Iris pigment epithelial cell (primary cell): ENCODE data around the gene ATF7IP.
"Not testable (repeated sequence)": the region's sequence is repeated elsewhere in the genome, so short reads cannot be mapped to it uniquely, and the experiment has no call there.

Source experiments
- DNase-seq: peaks from one replicate; pipeline ENCODE4 v3.0.0-alpha.2; 2011; ENCODE audit warnings: low read depth

The ATF7IP gene, protein sequence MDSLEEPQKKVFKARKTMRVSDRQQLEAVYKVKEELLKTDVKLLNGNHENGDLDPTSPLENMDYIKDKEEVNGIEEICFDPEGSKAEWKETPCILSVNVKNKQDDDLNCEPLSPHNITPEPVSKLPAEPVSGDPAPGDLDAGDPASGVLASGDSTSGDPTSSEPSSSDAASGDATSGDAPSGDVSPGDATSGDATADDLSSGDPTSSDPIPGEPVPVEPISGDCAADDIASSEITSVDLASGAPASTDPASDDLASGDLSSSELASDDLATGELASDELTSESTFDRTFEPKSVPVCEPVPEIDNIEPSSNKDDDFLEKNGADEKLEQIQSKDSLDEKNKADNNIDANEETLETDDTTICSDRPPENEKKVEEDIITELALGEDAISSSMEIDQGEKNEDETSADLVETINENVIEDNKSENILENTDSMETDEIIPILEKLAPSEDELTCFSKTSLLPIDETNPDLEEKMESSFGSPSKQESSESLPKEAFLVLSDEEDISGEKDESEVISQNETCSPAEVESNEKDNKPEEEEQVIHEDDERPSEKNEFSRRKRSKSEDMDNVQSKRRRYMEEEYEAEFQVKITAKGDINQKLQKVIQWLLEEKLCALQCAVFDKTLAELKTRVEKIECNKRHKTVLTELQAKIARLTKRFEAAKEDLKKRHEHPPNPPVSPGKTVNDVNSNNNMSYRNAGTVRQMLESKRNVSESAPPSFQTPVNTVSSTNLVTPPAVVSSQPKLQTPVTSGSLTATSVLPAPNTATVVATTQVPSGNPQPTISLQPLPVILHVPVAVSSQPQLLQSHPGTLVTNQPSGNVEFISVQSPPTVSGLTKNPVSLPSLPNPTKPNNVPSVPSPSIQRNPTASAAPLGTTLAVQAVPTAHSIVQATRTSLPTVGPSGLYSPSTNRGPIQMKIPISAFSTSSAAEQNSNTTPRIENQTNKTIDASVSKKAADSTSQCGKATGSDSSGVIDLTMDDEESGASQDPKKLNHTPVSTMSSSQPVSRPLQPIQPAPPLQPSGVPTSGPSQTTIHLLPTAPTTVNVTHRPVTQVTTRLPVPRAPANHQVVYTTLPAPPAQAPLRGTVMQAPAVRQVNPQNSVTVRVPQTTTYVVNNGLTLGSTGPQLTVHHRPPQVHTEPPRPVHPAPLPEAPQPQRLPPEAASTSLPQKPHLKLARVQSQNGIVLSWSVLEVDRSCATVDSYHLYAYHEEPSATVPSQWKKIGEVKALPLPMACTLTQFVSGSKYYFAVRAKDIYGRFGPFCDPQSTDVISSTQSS

DNA sequence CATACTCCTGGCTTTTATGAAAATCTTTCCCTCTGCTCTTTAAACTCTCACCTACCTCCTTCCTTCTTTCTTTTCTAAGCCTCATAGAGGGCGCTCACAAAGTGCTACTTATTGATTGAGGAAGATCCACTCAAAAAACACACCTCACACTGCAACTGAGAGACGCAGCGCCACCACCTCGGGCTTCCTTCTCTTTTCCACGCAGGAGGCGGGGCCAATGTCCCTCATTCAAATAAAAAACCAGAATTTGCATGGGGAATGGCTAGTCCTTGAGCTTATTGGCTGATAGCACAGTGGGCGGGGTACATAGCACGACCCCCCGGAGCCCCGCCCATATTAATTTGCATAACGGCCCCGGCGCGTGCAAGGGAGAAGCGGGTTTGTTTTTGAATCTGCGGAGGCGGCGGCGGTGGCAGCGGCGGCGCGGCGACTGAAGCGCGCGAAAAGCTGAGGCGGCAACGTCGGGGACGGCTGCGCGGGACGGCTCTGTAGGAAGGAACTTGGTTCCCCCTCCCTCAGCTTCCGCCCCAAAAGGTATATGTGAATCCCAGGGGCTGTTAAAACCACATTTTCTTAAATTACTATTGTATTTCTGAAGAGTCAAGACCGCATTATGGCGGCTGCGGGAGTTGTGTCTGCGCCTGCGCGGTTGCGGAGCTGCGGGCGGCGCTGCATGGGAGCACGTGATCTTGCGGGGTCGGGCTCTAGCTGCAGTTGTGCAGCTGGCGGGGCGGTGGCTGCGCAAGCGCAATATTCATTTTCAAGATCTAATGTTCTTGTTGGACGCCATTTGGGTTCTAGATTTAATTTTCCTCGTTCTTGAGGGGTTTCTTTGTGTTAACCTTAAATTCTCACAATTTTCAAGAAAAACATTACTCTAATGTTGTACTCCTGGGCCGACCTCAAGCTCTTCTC lies at the start of gene ATF7IP:
Gene ATF7IP (plus strand): TSS at position 389 of the 915 bp plus-strand sequence. CDS start 58,234 bp downstream, outside the sequence.
- DNase-seq, result peak; percentile 99

DNA sequence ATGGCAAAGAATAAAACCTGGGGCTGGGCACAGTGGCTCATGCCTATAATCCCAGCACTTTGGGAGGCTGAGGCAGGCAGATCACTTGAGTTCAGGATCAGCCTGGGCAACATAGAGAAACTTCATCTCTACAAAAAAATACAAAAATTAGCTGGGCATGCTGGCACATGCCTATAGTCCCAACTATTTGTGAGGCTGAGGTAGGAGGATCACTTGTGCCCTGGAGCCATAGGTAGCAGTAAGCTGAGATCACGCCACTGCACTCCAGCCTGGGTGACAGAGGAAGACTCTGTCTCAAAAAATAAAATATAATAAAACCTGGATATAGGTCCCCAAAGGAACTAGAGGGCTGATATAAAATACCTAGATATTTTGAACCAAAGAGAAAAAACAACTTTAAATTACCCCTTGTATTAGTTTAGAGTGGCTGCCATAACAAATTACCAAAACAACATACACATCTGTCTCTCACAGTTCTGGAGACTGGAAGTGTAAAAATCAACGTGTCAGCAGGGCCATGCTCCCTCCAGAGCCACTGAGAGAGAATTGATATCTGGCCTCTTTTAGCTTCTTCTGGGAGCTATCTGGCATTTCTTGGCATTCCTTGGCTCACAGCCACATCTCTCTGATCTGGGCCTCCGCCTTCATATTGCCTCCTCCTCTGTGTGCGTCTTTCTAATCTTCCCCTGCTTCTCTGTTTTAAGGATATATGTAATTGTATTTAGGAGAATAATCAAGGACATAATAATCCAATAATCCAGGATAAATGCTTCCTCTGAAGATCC lies 47.9 kb upstream of the ATF7IP start:
- DNase-seq, result no peak

DNA sequence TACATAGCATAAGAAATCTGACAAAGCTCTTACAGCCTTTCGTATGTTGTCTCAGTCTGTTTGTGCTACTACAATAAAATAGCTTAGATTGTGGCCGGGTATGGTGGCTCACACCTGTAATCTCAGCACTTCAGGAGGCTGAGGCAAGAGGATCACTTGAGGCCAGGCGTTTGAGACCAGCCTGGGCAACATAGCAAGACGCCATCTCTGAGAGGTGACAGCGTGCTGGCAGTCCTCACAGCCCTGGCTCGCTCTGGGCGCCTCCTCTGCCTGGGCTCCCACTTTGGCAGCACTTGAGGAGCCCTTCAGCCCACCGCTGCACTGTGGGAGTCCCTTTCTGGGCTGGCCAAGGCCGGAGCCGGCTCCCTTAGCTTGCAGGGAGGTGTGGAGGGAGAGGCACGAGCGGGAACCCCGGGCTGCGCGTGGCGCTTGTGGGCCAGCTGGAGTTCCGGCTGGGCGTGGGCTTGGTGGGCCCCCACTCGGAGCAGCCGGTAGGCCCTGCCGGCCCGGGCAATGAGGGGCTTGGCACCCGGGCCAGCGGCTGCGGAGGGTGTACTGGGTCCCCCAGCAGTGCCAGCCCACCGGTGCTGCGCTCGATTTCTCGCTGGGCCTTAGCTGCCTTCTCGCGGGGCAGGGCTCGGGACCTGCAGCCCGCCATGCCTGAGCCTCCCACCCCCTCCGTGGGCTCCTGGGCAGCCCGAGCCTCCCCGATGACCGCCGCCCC lies 45.6 kb upstream of the ATF7IP start:
- not testable (repeated sequence) for DNase-seq

DNA sequence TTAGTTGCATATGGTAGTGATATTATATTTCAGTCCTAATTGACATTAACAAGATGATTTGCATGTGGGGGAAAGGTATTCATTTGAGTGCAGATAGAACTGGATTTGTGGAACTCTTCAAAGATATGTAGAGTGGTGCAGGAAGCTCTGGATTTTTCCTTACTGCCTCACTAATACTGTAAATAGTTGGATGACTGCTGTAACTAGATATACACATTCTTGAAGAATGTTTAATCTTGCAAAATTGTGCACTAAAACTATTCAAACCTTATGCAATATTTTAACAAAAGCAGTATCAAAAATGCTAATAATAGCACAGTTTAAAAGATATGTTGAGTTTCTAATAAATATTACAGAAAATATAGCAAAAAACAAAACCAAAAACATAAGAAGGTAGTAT lies 43.1 kb upstream of the ATF7IP start:
- peak; percentile 66 for DNase-seq

DNA sequence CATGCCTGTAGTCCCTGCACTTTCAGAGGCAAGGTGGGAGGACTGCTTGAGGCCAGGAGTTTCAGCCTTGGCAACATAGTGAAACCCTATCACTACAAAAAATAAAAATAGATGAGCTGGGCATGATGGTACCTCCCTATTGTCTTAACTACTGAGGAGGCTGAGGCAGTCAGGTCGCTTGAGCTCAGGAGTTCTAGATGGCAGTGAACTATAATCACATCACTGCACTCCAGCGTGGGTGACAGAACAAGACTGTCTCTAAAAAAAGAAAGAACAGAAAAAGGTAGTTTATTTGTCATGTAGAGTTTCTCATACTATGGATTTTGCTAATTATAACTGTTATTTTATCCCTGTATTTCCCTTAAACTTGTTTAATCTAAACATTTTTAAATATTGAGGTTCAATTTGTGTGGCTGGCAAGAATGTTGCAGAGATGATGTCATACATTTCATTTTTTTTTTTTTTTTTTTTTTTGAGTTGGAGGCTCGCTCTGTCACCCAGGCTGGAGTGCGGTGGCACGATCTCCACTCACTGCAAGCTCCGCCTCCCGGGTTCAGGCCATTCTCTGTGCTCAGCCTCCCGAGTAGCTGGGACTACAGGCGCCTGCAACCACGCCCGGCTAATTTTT lies 39.7 kb upstream of the ATF7IP start:
- no peak for DNase-seq

DNA sequence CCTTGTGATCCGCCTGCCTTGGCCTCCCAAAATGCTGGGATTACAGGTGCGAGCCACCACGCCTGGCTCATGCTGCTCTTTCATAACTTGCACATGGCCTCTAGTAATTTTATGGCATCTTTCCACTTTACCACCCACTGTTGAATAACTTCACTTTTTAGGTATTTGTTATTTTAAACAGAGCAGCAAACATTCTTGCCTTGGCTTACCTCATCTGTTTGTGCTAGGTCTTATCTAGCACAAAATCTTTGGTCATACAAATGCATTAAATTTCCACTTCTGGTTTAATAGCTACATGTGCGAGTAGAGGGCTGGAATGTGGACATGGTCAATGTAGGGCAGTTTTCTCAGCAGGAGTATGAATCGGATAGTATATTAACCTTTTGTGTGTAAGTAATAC lies 38.8 kb upstream of the ATF7IP start:
- DNase-seq, result peak; percentile 95

DNA sequence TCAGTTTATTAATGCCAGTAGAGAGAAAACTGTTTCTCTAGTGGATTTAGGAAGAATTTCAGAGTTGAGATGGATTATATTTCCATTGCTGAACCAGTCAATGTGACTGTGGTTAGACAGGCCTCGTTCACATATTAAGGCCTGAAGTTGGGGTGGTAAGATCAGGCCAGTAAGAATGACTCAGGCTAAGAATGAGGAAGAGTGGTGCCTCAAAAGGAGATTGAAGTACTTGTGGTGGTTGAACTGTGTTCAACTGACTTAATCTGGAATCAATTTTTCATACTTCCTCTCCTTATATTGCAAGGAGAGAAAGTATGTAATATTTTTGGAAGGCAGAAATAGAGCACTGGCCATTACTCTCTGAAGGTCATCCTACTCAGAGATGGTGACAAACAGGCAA lies 37.8 kb upstream of the ATF7IP start:
- DNase-seq, result peak; percentile 96

DNA sequence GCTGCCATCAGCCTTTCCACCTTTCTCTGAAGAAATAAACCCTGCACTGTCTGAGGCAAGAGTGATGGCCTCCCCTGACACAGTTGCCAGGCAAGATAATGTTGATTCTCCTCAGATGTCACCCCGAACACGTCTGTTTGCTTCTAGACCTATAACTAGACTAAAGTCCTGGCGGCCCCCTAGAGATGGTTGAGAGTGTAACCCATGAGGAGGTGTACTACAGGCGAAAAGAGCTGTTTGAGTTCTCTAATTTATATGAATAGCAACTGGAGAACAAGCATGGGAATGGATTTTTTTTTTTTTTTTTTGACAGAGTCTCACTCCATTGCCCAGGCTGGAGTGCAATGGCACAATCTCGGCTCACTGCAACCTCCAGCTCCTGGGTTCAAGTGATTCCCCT lies 33.0 kb upstream of the ATF7IP start:
- DNase-seq, result no peak

DNA sequence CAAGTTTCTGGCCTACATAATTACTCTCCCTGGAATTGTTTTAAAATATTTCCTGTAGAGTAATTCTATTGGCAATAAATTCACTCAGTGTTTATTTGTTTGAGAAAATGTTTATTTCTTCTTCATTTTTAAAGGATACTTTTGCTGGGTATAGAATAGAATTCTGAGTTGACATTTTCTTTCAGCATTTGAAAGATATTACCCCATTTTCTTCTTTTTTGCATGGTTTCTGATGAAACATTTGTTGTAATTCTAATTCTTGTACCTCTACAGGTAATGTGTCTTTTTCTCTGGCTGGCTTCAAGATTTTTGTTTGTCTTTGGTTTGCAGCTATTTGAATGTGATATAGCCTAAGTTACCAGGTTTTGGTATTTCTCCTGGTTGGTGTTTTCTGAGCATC lies 25.1 kb upstream of the ATF7IP start:
- no peak for DNase-seq

DNA sequence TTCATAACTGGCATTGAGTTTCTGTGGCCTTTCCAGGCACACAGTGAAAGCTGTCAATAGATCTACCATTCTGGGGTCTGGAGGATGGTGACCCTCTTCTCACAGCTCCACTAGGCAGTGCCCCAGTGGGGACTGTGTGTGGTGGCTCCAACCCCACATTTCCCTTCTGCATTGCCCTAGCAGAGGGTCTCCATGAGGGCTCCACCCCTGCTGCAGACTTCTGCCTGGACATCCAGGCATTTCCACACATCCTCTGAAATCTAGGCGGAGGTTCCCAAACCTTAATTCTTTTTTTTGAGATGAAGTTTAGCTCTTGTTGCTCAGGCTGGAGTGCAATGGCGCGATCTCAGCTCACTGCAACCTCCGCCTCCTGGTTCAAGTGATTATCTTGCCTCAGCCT lies 14.0 kb upstream of the ATF7IP start:
- DNase-seq, result not testable (repeated sequence)

DNA sequence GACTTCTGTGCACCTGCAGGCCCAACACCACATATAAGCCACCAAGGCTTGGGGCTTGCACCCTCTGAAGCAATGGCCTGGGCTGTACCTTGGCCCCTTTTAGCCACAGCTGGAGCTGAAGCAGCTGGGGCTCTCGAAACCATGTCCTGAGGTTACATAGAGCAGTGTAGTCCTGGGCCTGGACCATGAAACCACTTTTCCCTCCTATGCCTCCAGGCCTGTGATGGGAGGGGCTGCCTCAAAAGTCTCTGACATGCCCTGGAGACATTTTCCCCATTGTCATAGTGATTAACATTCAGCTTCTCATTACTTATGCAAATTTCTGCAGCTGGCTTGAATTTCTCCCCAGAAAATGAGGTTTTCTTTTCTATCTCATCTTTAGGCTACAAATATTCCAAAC lies 13.4 kb upstream of the ATF7IP start:
- DNase-seq, result not testable (repeated sequence)

DNA sequence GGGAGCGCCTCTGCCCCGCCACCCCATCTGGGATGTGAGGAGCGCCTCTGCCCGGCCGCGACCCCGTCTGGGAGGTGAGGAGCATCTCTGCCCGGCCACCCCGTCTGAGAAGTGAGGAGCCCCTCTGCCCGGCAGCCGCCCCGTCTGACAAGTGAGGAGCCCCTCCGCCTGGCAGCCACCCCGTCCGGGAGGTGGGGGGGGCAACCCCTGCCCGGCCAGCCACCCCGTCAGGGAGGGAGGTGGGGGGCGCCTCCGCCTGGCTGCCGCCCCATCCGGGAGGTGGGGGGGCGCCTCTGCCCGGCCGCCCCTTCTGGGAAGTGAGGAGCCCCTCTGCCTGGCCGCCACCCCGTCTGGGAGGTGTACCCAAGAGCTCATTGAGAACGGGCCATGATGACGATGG lies 10.8 kb upstream of the ATF7IP start:
- not testable (repeated sequence) for DNase-seq

DNA sequence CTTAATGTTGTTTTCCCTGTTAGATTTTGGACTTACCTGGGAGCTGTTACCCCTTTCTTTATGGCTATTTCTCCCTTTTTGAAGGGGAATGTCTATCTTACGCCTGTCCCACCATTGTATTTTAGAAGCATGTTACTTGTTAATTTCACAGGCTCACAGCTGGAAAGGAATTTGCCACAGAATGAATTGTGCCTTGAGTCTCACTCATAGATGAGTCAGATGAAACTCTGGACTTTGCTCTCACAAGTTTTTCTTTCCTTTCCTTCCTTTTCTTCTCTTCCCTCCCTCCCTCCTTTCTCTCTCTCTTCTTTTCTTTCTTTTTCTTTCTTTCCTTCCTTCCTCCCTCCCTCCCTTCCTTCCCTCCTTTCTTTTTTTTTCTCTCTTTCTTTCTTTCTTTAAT lies 9.3 kb upstream of the ATF7IP start:
- DNase-seq, result peak; percentile 31

DNA sequence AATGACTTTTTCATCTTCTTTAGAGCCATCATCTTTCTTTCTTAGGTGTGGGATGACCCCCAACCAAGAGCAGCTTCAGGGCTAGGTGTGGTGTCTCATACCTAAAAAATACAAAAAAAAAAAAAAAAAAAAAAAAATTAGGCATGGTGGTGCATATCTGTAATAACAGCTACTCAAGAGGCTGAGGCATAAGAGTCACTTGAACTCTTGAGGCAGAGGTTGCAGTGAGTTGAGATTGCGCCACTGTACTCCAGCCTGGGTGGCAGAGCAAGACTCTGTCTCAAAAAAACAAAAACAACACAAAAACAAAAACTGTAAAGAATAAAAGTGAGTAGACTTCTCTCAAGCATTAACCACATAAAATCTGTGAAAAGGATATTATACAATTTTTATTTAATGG lies 8.0 kb upstream of the ATF7IP start:
- peak; percentile 20 for DNase-seq

DNA sequence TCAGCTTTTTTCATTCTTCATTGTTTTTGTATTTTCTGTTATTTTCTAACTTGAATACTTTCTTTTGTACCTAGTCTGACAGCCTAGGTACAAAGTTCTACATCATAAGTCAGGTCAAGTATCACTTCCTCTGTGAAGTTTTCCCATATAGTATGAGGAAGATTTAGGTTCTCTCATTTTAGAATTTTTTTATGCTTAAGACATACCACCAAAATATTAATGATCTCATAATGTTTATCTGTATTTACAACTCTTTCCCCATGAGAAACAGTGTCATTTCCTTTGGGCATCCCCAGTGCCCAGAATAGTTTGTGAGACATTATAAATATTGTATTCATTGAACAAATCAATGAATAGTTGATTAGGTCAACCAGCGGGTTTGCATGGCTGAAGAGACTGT lies 3.1 kb upstream of the ATF7IP start:
- no peak for DNase-seq

DNA sequence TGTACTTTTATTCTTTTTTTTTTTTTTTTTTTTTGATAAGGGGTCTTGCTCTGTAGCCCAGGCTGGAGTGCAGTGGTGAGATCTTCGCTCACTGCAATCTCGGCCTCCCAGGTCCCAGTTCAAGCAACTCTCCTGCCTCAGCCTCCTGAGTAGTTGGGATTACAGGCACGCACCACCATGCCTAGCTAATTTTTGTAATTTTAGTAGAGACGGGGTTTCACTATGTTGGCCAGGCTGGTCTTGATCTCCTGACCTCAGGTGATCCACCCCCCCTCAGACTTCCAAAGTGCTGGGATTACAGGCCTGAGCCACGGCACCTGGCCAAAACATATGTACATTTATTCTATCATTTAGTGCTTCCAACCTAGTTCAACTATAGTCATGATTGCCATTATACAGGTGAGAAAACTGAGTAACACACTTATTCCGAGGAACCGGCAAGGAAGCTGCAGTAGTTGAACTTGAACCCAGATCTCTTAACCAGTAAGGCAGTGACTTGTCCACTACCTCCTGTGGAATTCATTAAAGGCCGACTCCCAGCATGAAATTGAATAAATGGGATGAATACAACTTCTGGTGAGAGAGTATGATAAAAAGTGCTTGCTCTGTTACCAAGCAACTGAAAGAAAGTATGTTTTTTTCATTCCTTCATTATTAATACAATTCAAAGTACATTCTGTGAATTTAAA lies 755 bp upstream of the ATF7IP start:
- DNase-seq, result no peak

DNA sequence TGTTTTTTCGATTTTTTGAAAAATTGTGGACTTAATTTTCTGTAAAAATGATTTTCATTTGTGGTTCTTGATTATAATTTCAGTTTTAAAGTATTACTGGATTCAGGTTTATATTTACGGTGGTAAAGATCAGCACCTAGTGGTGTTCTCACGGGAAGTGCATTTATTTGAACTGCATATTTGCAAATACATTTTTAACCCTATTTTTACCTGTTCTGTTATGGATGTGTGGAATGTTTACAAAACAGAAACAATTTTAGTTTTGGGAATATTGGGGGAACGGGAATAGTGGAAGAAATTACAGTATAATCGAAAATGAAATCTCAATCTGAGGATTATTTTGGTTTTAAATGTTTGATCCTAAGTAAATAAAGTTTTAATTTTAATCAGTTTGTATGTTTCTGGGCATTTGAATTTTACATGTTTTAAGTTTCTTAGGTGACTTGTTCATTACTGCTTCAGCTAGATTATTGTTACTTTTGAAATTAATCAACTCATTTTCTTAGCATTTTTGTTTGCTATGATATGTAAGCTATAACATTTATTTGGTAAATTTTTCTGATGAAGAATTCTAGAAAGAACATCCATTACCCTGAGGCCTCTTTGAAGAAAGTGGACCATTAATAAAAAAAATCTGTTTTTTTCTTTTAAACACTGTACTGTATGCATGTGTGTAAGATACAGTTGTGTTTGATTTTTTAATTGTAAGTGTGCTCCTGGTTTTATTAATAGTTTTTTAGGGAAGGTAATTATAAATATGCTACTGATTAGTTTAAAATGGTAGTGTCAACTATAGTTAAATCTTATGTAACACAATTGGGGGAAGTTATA lies 942 bp downstream of the ATF7IP start:
- peak; percentile 41 for DNase-seq
